ENCODE results near the gene COL15A1. TPM values are rescaled to one million over a fixed set of nuclear protein-coding genes. Genes with fewer than 3 reads are reported as not detected.

Gene COL15A1
- total RNA-seq, 1 donor from 2014 or later: 15.0 TPM

DNA sequence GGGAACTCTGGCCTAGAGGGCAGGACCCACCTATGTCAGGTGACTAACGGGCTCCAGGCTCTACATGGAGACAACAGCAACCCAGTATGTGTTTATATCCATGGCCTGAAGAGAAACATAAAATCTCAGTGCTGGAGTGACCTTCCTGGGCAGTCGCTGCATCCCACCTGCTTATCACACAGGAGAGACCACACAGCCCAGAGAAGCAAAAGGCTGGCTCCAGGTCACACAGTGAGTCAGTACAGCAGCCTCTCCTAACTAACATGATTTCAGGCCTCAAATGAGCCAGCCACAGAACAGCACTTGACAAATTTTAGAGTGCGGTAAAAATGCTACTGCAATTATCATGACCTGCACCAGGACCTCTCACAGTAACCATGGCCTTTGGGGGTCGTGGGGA is 107.2 kb downstream of the COL15A1 start:
- Histone ChIP-seq H3K27me3 (no peaks in the 10 kb centered on the region), H3K27ac (no peak overlapping the region), H3K4me1 (no peaks in the 10 kb centered on the region), H3K9me3 (no peaks in the 10 kb centered on the region), H3K36me3 (peaks cover 0 to 10% of the 10 kb centered on the region in 2 donors), H3K4me3 (no peak overlapping the region)
- intact Hi-C loops (cut with DNase I): no loop called here
- no peak for DNase-seq (ENCODE audit: extremely low spot score in 2 of 2)
- TF ChIP-seq, protein P1, sequence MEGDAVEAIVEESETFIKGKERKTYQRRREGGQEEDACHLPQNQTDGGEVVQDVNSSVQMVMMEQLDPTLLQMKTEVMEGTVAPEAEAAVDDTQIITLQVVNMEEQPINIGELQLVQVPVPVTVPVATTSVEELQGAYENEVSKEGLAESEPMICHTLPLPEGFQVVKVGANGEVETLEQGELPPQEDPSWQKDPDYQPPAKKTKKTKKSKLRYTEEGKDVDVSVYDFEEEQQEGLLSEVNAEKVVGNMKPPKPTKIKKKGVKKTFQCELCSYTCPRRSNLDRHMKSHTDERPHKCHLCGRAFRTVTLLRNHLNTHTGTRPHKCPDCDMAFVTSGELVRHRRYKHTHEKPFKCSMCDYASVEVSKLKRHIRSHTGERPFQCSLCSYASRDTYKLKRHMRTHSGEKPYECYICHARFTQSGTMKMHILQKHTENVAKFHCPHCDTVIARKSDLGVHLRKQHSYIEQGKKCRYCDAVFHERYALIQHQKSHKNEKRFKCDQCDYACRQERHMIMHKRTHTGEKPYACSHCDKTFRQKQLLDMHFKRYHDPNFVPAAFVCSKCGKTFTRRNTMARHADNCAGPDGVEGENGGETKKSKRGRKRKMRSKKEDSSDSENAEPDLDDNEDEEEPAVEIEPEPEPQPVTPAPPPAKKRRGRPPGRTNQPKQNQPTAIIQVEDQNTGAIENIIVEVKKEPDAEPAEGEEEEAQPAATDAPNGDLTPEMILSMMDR (IDR thresholded peaks at IDR 0.05): no peak
- TF ChIP-seq POLR2AphosphoS5 (IDR thresholded peaks at IDR 0.05; ENCODE audit: insufficient read depth in 1 of 2, low read depth in 1 of 2) (no peak), POLR2A (IDR thresholded peaks at IDR 0.05) (no peak)

DNA sequence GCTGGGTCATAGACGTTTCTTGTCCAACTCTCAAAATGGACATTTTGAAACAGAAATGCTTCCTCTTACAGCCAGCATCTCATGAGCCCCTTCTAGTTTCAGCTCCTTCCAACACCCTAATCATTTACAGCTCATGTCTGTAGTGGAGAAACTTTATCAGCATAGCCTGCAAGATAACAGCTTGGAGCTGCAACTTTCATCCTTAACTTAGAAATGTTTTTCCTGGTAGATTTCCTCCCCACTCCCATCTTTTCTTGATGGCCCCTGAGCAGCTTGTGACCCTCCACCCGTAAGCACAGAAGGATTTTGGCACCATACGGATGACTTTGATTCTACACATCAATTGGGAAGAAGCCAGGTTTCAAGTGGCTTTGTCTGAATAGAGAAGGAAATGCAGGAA is 107.7 kb downstream of the COL15A1 start:
- Histone ChIP-seq H3K9me3 (no peaks in the 10 kb centered on the region), H3K27me3 (no peaks in the 10 kb centered on the region), H3K4me1 (no peaks in the 10 kb centered on the region), H3K27ac (no peak overlapping the region), H3K4me3 (no peak overlapping the region), H3K36me3 (peaks cover 0 to 10% of the 10 kb centered on the region in 2 donors)
- DNase-seq (ENCODE audit: extremely low spot score in 2 of 2): no peak
- TF ChIP-seq, protein P1 (IDR thresholded peaks at IDR 0.05): no peak
- TF ChIP-seq POLR2AphosphoS5 (IDR thresholded peaks at IDR 0.05; ENCODE audit: insufficient read depth in 1 of 2, low read depth in 1 of 2): no peak
- no peak for TF ChIP-seq POLR2A (IDR thresholded peaks at IDR 0.05)
- intact Hi-C loops (cut with DNase I): no loop called here

DNA sequence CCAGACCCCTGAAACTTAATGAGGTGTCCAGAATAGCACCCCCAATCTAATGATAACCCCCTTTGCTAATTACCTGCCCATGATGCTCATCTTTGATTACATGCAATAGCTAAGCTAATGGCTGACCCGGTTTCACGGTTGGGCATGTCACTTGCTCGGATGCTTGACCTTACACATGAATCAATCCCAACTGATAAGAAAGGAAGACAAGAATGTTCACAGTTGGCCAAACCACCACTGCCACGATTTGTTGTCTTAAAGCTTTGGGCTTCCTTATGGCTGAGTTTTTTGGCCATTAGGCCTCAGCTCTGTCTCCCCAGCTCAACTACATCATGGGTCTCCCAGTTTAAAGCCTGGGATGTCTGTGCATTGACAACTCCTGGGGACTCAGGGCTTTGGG is 108.1 kb downstream of the COL15A1 start:
- no peak for DNase-seq (ENCODE audit: extremely low spot score in 2 of 2)
- Histone ChIP-seq H3K4me1 (no peaks in the 10 kb centered on the region), H3K4me3 (no peak overlapping the region), H3K27me3 (no peaks in the 10 kb centered on the region), H3K9me3 (no peaks in the 10 kb centered on the region), H3K27ac (no peak overlapping the region), H3K36me3 (peaks cover 0 to 10% of the 10 kb centered on the region in 2 donors)
- intact Hi-C loops (cut with DNase I): no loop called here
- no peak for TF ChIP-seq POLR2AphosphoS5 (IDR thresholded peaks at IDR 0.05; ENCODE audit: insufficient read depth in 1 of 2, low read depth in 1 of 2)
- TF ChIP-seq POLR2A (IDR thresholded peaks at IDR 0.05): no peak
- TF ChIP-seq, protein P1 (IDR thresholded peaks at IDR 0.05): no peak

DNA sequence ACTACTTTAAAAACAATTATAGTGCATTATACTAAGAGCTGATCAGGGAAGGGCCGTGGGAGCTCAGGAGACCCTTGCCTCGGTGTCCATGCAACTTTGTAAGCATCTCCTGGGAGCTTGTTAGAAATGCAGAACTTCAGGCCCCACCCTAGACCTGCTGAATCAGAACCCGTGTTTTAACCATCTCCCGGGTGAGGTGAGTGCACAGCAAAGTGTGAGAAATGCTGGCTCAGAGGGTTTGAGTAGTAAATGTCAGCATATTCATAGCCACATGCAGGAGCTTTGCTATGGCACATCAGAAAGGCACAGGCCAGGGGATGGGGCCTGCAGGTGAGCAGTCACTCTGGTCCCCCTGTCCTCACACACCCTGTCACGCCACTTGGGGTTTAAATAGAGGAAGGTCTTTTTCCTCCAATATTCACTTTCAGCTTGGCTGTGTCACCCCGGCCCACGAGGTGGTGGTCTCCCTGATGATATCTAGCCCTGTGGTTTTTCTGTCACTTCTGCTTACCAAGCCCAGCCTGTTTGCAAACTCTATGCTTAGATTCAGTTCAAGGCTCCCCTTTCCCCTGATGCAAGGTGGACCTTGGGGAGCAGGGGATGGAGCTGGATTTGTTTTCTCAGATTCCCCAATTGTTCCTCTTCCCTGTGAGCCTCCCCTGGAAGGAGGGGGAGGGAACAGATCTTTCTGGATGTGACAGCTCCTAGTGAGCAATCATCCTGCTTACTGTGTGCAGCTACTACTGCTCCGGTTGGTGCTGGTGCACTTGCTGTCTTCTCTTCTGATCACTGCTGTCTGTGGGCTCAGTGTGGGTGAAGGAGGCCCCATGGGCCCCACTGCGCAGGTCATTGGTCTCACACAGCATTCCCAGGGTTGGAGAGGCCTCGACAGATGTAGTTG is 109.4 kb downstream of the COL15A1 start:
- intact Hi-C loops (cut with DNase I): no loop called here
- Histone ChIP-seq H3K4me1 (no peaks in the 10 kb centered on the region), H3K27ac (no peak overlapping the region), H3K9me3 (no peaks in the 10 kb centered on the region), H3K4me3 (no peak overlapping the region), H3K27me3 (no peaks in the 10 kb centered on the region), H3K36me3 (peaks cover 0 to 5% of the 10 kb centered on the region in 2 donors)
- DNase-seq (ENCODE audit: extremely low spot score in 2 of 2): no peak
- no peak for TF ChIP-seq POLR2A (IDR thresholded peaks at IDR 0.05)
- TF ChIP-seq POLR2AphosphoS5 (IDR thresholded peaks at IDR 0.05; ENCODE audit: insufficient read depth in 1 of 2, low read depth in 1 of 2): no peak
- TF ChIP-seq, protein P1 (IDR thresholded peaks at IDR 0.05): no peak

DNA sequence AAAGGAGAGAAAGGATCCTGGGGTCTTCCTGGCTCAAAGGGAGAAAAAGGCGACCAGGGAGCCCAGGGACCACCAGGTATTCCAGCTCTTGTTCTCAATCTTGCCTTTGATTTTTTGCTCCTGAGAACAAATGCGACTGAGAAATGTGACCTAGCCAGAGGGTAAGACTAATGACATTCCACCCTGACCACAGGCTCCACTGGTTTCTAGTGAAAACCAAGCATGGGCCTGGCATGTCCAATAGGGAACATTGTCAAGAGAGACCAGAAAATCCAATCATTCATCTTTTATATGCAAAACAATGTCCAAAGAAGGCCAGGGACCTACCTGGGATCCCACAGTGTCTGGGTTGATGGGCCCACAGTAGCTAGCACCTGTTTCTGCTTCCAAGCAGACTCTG is 110.9 kb downstream of the COL15A1 start:
- no peak for DNase-seq (ENCODE audit: extremely low spot score in 2 of 2)
- Histone ChIP-seq H3K27me3 (no peaks in the 10 kb centered on the region), H3K36me3 (peaks cover 0 to 5% of the 10 kb centered on the region in 2 donors), H3K4me1 (peaks cover 7% of the 10 kb centered on the region), H3K27ac (no peak overlapping the region), H3K4me3 (no peak overlapping the region), H3K9me3 (no peaks in the 10 kb centered on the region)
- intact Hi-C loops (cut with DNase I): no loop called here
- TF ChIP-seq, protein P1 (IDR thresholded peaks at IDR 0.05): no peak
- TF ChIP-seq POLR2A (IDR thresholded peaks at IDR 0.05) (no peak), POLR2AphosphoS5 (IDR thresholded peaks at IDR 0.05; ENCODE audit: insufficient read depth in 1 of 2, low read depth in 1 of 2) (no peak)
